Skin epidermis (tissue), 12 donors: ENCODE data around the gene TMEM156.

Source experiments
- H3K27ac ChIP-seq, 21 experiments: fragments of 200-600 bp; sonication (generic) in 11 of 21; one replicate each; pipeline ENCODE4 v1.5.0; 2020; ENCODE audit warnings: mild to moderate bottlenecking in 3 of 21, inconsistent platforms in 2 of 21, moderate library complexity in 2 of 21
- H3K4me3 ChIP-seq, 7 experiments: fragments of 200-600 bp; sonication (generic) in 2 of 7; one replicate each; pipeline ENCODE4 v1.5.0; 2020; ENCODE audit warnings: inconsistent platforms in 2 of 7, mild to moderate bottlenecking in 2 of 7, moderate library complexity in 1 of 7

TMEM156 gene

DNA sequence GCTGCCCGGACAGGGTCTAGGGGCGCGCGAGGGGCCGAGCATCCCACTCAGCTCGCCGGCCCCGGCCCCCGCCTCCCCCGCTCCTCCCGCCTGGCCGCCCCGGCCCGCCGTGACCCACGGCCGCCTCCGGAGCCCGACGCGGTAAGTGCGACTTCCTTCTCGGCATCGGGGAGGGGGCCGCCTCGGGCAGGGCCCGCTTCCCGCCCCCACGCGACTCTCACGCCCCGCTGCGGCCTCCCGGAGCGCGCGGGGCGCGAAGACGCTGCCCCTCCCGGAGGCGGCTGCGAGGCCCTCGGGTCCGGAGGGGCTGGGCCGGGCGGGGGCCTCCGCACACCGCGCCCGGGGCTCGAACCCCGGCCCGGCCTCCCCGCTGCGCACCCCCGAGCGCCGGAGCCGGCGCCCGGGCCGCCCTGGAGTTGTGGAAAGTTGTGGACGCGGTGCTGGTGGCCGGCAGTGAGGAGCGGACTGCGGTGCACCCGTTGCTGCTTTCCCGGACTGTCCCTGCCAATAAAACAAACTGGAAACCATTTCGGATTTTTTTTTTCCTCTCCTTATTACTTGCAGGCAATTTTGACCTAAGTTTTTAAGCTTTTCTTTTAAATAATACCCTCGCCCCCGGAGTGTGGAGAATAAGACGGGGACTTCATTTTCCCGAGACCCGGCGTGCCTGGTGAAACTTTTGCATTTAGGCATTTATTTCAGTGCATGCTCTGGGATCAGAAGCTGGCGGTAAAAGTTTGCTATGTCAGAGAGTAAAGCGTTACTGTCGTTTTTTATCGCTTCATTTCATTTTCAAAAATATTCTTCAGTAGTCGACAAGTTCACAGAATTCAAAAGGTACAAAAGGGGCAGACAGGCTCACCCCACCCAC, 13.0 kb upstream of the TMEM156 start:
- H3K27ac ChIP-seq = peak overlapping the region; percentile 81 to 98 (median 92)
- H3K4me3 ChIP-seq = peak overlapping the region; percentile 70 to 97 (median 94)

DNA sequence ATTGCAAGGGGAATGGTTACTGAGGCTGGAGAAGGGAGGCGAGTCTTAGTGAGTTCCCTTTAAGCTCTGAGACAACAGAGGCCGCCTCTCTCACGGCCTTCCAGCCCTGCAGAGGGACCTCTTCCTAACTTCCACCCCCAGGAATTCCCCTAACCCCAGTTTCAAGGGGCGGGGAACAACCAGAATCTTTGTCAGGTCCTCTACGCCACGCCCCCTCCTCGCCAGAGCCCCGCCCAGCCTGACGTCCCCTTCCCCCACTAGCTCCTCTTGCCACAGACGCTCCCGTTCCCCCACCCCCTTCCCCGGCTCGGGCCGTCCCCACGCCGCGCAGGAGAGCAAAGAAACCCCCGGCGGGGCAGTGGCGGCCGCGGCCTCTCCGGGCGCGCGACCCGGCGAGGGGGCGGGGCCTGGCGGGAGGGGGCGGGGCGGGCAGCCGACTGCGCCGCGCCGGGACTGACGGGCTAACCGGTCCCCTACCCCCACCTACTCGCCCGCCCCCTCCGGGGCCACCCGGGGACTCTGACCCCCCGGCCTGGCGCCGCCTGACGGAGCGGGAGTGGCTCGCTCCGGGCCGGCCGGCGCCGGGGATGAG, 12.3 kb upstream of the TMEM156 start:
- Histone ChIP-seq H3K4me3 (peak overlapping the region; percentile 70 to 97 (median 94)), H3K27ac (peak overlapping the region; percentile 81 to 98 (median 92))

DNA sequence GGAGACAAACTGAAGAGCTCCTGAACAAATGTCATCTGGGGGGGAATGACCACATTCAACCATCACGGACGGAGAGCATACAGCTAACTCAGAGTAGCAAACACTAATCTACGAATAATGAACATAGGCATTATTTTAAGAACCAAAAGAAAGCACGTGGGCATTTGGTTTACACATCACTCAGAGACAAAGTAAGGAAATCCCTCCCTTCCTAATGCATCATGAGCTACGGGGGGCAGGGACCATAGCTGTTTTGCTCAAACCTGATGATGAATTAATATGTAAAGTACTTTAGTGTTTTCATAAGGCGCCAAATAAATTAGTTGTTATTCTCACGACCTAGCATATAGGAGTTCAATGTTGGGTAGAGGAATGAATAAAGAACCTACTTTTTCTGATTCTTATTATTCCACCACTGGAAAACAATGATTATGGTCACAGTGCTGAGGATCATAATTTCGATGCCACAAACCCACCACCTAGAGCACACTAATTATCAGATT, 11.7 kb upstream of the TMEM156 start:
- peak overlapping the region; percentile 70 to 97 (median 94) for H3K4me3 ChIP-seq
- peak overlapping the region in 19 of 21 experiments; percentile 81 to 98 (median 92) for H3K27ac ChIP-seq

DNA sequence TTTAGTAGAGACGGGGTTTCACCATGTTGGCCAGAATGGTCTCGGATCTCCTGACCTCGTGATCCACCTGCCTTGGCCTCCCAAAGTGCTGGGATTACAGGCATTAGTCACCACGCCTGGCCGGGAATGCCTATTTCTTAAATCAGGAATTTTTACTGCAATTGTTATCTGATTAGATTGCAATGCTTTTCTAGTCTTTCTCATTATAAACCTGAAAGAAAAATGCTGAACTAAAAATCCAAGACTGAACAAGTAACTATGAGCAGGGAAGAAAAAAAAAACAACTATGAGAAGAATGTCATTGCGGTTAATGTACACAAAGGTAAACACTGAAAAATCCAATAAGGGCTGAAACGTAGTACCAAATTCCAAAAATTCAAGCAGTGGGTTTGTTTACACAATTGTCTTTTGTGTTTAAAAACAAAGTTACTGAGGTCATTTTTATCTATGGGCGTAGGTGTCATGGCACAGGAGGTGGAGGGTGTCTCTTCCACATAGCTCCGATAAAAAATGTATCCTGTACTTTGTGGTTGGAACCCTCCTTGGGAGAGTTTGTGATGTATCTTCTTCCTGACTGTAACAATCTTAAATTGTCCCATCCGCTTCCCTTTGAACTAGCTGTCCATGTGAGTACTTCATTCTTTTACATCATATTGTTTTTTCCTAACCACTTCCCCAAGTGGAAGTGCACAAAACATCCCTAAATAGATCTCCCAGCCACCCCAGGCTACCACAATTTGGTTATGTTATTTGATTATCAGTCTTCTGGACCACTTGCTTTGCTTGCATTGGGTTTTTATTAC, 11.1 kb upstream of the TMEM156 start:
- H3K4me3 ChIP-seq = peak overlapping the region in 3 of 7 experiments; percentile 95 to 97 (median 95)
- peak overlapping the region in 19 of 21 experiments; percentile 18 to 98 (median 91) for H3K27ac ChIP-seq

DNA sequence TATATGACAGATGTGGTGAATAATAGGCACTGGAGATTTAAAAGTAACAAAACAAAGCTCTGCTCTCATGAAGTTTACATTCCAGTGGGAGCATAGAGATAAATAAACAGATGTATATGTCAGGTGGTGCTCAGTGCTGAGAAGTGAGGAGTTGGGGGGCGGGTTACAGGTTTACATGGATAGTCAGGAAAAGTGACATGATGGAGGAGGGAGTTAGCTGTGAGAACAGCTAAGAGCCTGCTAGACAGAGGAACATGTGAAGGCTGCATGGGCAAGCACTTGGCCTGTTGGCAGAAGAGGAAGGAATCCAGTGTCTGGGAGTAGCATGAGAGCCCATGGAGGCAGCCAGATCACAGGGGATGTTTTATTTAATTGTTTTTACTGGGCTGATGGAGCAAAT, 10.2 kb upstream of the TMEM156 start:
- Histone ChIP-seq H3K4me3 (no peak overlapping the region), H3K27ac (peak overlapping the region in 9 of 21 experiments; percentile 3 to 98 (median 89))

DNA sequence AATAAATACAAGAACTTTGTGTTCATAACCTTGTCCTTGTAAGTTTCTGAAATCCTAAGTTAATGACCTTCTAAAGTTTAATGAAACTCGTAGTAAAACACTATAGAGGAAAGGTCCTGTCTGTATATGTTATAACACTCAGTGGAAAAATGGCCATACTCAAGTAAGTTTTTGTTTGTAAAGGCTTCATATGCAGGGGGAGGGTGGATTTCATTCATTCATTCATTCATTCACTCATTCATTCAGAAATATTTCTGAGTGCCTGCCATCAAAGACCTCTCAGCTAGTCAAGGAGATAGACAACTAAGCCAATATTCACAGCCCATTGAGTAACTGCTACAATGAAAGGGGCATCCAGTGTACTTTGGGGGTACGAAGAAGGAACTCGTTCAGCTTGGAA, 6.9 kb upstream of the TMEM156 start:
- Histone ChIP-seq H3K27ac (no peak overlapping the region), H3K4me3 (no peak overlapping the region)

DNA sequence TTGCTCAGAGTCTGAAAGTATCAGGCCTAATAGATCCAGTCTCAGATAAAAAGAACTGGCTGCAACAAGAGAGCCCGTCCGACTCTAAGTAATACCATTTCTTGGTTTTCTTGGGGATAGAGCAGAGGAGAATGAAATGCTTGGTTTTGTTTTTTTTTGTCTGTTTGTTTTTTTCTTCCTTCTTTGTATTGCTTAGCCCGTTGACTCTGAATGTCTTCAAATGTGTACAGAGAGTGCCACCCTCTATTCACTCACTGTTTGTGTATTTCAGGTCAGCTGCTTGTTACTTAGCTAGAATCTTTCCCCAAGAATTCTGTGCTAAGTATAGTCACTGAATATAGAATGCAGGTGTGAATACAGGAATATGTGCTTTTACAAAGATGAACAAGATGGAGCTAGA, 5.7 kb upstream of the TMEM156 start:
- Histone ChIP-seq H3K27ac (peak overlapping the region in 6 of 21 experiments; percentile 4 to 59 (median 32)), H3K4me3 (no peak overlapping the region)

DNA sequence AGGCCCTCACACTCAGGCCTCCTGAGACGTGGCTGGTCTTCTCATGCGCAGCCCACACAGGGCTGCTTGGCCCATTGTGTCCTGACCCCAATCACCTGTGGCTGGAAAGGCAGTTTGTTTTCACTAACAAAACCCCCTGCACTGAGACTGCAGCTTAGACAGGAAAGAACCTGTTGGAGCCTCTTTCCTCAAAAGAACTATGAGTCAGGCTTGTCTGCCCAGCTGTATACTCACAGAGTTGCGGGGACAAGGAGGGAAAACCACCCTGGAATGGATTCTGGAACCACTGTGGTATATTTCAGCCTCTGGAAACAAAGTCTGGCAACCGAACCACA, 5.2 kb upstream of the TMEM156 start:
- peak overlapping the region in 3 of 21 experiments; percentile 19 to 59 (median 57) for H3K27ac ChIP-seq
- no peak overlapping the region for H3K4me3 ChIP-seq

DNA sequence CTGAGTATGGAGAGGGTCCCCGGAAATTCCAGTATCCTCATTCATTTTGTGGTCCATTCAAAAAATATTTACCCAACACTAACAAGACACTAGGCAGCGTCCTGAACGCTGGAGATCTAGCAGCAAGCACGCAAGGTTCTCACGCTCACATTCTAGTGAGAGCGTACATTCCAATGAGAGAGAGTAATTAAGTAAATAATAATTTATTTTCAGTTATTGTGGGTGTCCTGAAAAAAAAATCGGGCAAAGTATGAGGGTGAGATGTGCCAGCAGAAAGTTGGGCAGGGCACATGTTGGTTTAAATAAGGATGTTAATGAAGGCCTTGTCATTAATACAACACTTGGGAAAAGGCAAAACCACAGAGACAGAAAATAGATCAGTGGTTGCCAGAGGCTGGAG, 4.0 kb upstream of the TMEM156 start:
- H3K27ac ChIP-seq = peak overlapping the region in 1 of 21 experiments; percentile 57

DNA sequence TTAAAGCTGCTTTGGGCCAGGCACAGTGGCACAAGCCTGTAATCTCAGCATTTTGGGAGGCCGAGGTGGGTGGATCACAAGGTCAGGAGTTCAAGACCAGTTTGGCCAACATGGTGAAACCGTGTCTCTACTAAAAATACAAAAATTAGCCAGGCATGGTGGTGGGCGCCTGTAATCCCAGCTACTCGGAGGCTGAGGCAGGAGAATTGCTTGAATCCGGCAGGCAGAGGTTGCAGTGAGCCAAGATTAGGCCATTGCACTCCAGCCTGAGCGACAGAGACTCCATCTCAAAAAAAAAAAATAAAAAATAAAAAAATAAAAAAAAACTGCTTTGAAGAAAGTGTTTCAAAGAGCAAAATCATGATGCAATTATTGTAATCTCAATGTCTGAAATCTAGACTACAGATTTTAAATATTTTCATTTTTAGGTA, 604 bp downstream of the TMEM156 start:
- Histone ChIP-seq H3K4me3 (peak overlapping the region in 5 of 7 experiments; percentile 2 to 16 (median 8)), H3K27ac (peak overlapping the region in 8 of 21 experiments; percentile 4 to 82 (median 34))

More for the DNA sequence above, 4.0 kb upstream of the TMEM156 start:
- H3K4me3 ChIP-seq = no peak overlapping the region

DNA sequence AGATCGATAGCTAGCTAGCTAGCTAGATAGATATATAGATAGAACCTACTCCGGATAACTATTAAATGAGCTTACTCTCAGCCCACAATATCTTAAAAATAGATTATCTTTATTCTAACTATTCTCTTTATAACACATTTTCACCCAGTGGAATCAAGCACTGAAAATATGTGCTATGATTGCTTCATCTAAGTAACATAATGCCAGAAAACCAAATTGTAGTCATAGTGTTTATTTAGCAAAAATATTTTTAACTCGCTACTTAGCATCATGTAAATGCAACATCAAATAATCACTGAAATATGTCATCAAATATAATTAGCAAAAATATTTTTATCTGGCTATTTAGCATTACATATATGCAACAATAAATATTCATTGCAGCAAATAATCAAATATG, 1.5 kb downstream of the TMEM156 start:
- H3K27ac ChIP-seq = peak overlapping the region in 7 of 21 experiments; percentile 5 to 82 (median 16)

DNA sequence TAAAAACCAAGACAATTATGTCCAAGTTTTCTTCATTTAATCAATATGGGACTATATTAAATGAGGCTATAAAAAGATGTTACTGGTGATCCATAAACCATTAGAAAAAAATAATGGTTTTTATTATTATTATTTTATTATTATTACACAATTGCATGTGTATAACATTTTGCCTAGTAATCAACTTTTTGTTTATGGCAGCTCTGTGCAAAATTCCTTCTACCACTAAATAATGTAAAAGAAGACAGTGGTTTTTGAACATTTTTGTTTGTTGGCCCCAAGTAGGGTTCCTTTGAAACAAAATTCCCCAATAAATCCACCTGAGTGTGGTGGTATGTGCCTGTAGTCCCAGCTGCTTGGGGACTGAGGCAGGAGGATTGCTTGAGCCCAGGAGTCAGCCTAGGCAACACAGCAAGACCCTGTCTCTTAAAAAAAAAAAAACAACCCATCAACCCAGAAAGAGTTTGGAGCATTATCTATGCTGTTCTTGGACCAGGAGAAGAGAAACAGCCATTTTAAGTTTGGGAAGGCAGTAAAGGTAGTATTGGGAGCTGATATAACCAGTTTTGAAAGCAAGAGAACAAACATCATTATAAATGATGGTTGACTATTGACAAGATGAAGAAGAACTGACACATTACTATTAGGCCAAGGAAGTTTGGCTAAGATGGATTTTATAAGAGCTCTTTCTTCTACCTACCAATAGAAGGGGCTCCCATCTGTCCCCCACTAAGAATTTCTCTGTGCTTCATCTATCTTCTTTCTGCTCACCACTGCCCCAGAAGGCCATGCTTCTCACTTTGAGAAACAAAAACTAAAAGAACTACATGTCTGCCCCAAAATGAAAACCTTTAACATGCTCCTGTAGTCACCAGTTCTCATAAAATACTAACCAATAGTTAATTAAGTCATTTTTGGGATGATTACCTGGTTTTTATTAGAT, 2.2 kb downstream of the TMEM156 start:
- Histone ChIP-seq H3K27ac (peak overlapping the region in 7 of 21 experiments; percentile 5 to 82 (median 16)), H3K4me3 (peak overlapping the region in 1 of 7 experiments; percentile 1)

More for the DNA sequence above, 1.5 kb downstream of the TMEM156 start:
- H3K4me3 ChIP-seq = peak overlapping the region in 1 of 7 experiments; percentile 1

DNA sequence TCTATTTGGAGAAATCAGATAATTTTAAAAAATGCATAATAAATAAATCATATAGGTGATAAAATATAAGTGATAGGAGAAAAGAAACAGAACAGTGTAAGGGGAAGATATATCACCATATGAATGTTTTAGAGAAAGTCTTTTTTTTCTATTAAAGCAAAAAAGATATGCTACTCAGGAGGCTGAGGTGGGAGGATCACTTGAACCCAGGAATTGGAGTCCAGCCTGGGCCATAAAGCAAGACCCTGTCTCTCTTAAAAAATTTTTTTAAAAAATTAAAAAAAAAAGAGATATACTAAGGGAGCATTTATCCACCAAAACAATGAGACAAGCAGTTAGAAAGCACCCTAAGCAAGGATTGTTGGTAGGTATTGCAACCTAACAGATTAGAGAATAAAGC, 6.1 kb downstream of the TMEM156 start:
- H3K4me3 ChIP-seq = no peak overlapping the region
- no peak overlapping the region for H3K27ac ChIP-seq

DNA sequence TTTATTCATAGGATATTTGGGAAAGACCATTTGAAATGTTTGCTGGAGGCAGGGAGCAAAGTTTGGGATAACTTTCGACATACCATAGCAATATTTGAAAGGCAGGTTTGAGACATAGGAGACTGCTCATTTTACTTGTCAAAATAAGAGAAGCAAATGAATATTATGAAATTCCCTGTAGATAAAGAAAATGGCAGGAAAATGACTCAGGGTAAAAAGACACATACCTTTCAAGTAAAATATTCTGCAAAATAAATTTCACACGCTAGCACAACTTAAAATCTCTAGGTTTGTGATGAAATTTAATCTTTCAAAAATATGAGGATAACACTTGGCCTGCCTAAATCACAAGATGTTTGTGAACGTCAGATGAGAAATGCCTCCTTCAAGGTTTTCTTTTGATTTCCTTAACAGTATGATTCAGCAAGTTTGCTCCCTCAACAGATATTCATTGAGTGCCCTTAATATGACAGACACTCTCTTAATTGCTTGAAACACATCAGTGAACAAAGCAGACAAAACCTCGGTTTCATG, 6.6 kb downstream of the TMEM156 start:
- Histone ChIP-seq H3K27ac (no peak overlapping the region), H3K4me3 (no peak overlapping the region)

DNA sequence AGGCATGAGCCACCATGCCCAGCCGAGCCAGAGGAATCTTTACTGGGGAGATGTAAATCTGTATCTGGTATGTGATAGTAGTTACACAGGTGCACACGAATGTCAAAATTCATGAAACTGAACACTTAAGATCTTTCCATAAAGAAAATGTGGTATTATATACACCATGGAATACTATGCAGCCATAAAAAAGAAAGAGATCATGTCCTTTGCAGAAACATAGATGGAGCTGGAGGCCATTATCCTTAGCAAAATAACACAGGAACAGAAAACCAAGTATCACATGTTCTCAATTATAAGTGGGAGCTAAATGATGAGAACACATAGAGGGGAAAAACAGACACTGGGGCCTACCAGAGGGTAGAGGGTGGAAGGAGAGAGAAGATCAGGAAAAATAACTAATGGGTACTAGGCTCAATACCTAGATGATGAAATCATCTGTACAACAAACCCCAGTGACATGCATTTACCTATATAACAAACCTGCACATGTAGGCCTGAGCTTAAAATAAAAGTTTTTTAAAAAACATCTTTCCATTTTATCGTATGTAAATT, 7.8 kb downstream of the TMEM156 start:
- no peak overlapping the region for H3K27ac ChIP-seq
- H3K4me3 ChIP-seq = no peak overlapping the region

DNA sequence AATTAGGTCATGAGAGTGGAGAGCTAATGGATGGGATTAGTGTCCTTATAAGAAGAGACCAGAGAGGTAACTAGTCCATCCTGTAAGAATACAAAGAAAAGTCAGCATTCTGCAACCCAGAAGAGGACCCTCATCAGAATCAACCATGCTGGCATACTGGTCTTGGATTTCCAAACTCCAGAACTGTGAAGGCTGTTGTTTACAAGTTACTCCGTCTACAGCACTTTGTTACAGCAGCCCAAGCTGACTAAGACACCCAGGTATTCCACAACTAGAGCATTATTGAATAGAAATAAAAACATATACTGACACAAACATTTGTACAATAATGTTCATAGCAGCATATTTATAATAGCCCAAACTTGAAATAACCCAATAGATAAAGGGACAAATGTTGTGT, 9.2 kb downstream of the TMEM156 start:
- no peak overlapping the region for H3K4me3 ChIP-seq
- no peak overlapping the region for H3K27ac ChIP-seq

DNA sequence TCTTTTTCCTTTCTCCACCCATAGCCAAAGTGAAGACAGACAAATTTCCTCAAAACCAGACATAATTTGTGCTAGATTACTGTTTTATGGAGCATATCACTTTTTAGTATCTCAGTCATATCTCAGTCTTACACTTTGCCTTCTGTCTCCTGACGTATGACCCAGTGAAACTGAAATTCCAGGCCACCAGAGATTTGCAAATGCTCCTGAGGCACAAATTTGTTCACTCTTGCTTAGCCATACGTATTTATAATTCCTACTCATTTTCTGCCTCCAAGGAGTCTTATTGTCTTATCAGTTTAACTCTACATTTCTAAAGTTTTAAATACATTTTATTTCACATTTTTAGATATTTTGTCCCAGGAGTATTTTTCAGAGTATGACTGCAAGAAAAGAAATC, 10.0 kb downstream of the TMEM156 start:
- no peak overlapping the region for H3K4me3 ChIP-seq
- H3K27ac ChIP-seq = no peak overlapping the region

DNA sequence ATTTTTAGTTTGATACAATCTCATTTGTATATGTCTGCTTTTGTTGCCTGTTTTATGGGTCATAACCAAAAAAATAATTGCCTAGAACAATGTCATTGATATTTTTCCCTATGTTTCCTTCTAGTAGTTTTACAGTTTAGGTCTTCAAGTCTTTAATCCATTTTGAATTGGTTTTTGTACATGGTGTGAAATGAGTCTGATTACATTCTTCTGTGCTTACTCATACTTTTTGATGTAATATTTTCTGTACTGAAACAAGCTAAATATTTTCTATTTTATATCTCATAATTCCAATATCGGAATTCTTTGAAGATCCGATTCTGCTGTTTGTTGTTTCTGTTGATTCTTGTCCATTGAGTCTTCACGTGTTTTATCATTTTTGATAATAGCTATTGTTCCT, 10.6 kb downstream of the TMEM156 start:
- H3K4me3 ChIP-seq = no peak overlapping the region

More for the DNA sequence above, 10.6 kb downstream of the TMEM156 start:
- H3K27ac ChIP-seq = no peak overlapping the region
